GM19468 (cell line): ENCODE results near the gene PDGFRB.

Experiments used
- ATAC-seq: cut with Tn5 transposase; IDR thresholded peaks from one replicate; pipeline ENCODE4 v1.9.1; 2021; ENCODE audit warnings: mild to moderate bottlenecking, moderate library complexity, moderate number of reproducible peaks; ENCODE audit not compliant: unreplicated experiment; ENCODE audit errors: extremely low read depth

PDGFRB gene

DNA sequence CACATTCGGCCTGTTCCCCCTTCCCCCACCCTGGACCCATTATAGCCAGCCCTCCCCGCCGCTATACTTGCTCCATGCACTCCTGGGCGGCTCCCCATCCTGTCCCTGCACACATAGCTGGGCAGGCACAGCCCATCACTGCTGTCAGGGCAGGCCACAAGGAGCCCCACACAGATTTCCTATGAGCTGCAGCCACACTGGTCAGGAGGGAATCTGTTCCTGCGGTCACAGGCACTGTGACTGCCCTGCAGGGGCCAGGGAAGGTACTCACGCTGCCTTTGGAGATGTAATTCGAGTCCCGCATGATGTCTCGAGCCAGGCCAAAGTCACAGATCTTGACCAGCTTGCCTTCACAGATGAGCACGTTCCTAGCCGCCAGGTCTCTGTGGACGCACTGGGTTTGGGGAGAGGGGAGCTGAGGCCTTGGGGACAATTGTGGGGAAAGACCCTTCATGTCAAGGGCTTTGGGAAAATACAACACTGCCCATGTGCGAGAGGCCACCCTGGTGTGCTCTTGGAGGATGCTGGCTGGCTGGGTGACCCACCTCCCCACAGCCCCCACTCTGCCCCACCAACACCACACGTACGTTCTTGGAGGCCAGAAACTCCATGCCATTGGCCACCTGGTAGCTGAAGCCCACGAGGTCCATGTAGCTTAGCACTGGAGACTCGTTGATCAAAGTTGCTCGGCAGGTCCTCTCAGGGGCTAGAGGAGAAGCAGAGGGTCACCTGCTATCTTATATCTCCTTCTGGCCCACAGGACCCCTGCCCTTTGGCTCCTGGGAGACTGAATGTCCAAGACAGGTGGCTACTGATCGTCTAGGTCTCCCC, 34.8 kb downstream of the PDGFRB start:
- ATAC-seq, result no peak

DNA sequence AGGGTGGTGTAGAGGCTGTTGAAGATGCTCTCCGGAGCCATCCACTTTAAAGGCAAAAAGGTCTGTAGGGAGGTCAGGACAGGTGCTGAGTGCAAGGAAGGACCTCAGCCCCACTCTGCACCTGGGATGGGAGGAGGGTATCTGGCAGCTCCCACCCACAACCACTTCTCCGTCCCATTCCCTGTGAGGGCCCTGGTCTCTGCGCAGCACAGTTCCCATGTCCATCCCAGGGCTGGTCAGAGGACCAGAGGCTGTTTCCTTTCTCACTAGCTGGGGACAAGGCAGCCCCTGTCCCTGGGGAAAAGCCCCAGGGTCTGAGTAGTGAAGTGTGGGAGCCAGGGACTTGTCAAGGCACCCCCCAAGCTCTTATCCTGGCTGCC, 35.6 kb downstream of the PDGFRB start:
- no peak for ATAC-seq

DNA sequence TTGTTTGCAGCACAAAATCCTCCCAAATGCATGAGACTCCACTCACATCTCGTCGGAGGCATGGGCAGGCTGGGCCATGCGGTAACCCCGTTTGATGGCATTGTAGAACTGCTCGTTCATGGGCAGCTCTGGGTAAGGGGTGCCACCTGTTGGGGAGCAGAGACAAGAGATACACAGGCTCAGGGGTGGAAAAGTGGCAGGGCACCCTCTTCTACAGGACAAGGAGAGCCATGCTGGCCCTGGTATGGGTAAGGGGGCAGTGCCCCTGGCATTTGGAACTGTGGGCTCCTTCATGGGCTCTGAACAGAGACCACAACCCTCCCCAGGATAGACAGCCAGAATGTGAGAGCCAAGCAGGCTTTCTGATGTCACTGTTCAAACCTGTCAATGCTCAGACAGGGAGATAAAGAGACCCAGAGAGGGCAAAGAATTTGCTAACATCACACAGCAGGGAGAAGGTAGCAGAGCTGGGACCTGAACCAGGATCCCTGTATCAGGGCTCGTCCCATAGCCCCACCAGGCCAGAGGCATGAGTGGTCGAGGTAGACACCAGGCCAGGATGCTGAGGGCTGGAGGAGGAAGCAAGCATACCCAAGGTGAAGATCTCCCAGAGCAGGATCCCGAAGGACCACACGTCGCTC, 36.1 kb downstream of the PDGFRB start:
- no peak for ATAC-seq

DNA sequence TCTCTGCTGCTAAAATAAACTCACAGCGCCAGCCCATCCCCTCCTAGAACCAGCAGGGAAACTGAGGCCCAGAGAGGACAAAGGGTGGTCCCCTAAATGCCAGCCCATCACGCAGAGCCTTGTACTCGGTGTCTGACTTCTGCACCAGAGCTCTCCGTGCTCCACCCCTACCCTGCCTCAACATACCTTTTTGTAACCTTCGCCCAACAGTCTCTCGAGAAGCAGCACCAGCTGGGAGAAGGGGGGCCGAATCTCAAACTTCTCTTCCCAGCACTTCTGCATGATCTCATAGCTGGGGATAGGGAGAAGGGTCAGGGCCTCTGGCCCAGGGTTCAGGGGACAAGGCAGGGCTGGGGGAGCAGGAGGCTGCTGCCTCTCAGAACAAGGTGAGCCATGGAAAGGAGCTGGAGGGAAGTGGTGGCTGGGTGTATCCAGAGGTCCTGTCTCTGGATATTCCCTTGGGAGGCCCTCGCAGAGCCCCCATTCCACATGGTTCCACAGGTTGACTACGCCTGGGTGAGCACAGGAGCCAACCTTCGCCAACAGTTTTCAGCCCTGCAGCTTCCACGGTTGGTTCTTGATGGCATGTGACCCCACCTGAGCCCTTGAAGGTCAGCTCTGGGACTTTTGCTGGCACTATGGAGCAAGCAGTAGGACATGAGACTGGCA, 37.0 kb downstream of the PDGFRB start:
- ATAC-seq, result no peak

DNA sequence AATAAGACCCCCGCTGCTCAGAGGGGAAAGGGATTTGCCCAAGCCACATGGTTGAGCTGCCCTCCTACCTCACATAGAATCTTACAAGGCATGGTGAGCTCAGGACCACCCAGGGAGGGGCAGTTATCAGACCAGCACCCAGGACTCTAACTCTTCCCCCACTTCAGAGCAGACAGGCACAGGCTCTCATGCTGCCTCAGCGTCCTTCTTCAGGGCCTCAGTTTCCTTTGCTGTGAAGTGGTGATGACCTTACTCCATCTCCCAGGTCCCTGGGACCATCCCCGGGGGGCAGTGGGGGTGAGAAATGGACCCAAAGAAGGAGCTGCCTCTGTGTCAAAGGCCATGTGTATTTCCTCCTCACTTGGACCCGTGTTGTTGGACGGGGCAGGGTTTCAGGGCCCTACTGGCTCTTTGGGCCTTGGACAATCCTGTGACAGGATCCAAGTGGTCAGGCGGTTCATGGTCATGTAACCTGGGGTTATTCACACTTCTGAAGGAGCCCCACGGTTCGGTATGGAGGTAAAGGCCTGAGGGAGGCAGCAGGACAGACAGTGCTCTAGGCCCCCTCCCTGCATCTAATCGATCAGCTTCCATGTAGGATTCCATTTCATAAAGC, 37.6 kb downstream of the PDGFRB start:
- ATAC-seq, result no peak

DNA sequence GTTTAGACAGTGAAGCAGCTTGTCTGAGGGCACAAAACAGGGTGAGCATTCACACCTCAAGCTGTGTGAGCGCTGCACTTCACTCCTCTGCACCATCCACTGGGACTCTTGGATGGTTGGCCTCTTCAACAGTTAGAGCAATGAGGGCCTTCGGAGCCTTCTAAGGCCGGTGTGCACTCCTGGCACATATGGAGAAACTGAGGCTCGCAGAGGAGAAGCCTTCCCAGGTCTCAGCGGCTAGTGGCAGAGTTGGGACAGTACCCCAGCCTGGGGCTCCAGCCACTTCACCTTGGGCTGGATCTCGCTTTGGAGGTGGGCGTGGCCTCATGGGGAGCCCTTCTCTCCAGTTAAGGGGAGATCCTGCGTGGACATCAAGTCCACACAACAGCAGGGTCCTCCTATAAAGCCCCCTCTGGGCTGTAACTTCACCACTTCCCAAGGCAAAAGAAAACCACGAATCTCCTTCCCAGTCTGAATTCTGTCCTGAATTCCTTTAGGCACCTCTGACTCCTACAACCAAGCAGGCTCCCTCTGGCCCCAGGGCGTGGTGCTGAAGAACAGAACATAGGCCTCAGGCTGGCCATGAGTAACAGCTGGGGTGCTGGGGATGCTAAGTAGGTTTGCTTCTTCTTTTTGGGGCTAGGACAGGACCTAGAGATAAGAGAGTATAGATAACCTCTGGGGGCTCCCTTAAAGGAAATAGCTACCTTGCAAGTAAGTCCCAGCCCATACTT, 38.8 kb downstream of the PDGFRB start:
- no peak for ATAC-seq

DNA sequence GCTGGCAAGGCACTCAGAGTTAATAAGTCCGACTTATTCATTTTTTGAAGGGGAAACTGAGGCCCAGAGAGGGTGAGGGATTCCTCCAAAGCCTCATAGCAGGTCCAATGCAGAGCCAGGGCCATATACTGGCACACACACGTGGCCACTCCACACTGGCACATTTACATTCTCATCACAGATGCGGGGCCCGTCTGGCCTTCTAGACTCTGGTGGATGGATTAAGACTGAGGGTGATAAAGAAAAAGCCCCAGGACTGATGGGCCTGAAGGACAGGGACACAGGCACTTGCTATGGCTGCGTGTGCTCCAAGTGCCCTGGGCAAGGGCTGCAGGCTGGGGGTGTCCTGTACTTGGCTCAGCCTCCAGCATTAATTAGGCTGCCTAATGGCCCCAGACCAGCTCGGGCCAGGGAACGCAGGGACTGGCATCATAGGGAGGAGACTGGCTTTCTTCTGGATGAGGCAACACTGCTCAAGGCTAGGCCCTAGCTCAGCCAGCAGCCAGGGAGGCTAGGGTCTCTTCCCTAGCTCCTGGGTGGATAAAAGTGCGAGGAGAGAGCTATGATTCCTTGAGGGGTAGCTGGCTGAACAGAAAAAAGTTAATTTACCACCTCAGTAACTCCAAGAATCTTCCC, 40.8 kb downstream of the PDGFRB start:
- no peak for ATAC-seq

DNA sequence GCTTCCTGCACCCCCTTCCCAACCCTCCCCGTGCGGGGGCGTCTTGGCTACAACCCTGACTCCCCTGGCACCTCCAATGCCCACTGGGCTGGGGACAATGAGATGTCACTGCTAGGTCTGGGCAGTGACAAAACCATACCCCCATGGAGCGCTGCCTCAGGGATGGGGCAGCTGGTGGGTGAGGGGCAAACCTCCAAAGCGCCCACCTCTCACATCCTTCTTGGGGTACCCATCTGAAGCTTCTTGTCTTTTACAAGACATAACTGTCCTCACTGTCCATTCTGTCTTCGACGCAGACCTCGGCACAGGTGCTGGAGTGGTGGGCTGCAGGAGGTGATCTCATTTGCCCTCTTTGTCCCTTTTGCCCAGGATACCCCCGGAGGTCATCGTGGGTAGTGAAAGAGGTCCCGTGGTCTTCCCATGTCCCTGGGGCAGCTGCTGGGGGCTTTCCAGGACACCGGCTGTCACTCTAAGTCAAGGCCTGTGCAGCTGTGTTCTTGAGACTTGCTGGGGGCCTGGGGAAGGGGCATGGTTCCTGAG, 41.5 kb downstream of the PDGFRB start:
- ATAC-seq, result no peak

DNA sequence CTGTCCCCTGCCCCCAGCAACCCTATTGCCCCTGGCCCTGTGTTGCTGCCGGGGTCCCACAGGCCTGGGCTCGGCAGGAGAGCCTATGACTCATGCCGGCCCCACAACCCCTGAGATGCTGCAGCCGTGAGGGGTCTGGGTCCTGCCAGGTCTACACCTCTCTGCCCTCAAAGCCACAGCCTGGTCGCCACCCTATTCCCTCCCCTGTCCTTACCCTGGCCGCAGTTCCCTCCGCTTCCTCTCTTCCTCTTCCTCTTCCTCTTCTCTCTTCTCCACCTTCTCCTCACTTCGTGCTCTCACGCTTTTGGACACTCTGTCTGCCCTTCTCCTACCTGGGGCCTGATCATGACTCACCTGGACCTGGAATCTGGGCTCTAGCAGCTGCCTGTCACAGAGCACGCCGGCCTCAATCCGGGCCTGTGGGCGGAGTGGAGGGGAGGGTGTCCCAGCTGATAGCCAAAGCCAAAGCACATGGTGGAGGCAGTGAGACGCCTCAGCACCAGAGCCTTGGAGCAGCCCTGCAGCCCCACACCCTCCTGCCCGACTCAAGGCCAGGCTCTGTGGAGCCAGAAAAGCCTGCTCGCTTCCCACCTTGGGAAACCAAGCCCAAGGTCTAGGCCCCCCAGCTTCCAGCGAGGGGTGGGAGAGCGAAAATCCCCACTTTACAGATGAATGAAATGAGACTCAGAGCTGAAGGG, 42.4 kb downstream of the PDGFRB start:
- no peak for ATAC-seq

DNA sequence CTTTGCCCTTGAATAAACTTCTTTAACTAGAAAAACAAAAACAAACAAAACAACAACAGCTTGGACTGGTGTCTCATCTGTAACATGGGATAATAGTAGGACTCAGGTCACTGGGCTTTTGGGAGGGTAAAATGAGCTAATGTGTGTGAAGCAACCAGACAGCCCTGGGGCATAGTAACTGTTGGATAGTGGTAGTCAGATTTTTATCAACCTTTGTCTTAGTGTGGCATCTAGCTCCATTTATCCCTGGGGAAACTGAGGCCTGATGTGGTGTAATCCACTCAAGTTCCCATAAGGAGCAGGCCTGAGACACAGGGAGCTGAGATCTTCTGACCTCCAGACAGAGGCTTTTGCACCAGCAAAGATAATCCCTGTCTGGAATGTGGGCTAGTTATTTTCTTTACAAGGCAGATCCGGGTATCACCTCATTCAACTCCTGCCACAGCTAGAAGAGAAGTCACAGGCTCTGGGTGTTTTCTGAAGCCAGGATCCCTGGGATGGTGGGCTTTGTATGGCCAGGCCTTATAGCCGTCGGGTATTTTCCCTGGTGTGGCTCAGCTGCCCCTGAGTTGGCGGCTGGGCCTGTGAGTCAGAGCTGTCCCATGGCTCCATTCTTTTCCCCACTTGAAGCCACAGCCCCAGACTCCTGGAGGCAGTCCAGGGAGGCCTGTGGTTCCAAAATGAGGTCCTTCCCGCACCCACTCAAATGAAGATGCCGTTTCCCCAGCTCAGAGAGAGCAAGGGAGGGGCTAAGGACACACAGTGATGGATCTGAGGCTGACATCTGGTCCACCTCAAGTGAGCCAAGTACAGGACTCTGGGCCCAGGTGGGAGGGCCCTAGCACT, 43.2 kb downstream of the PDGFRB start:
- ATAC-seq, result no peak

DNA sequence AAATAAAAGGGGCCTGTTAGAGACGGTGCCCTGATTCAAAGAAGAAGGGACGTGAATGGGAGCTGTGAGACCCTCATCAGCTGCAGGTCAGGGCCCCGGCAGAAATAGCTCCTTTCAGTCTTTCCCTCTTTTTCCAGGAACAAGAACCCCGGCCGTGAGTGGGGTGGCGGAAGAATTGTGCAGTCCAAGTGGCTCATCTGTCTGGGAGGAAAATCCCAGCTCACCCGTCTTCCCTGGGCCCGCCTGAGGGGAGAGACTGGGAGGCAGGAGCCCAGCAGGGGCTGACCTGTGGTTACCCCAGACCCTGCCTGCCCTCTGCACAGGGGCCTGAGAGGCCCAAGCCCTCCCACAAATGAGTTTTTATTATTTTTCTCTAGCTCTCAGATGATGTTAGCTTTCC, 44.5 kb downstream of the PDGFRB start:
- no peak for ATAC-seq

DNA sequence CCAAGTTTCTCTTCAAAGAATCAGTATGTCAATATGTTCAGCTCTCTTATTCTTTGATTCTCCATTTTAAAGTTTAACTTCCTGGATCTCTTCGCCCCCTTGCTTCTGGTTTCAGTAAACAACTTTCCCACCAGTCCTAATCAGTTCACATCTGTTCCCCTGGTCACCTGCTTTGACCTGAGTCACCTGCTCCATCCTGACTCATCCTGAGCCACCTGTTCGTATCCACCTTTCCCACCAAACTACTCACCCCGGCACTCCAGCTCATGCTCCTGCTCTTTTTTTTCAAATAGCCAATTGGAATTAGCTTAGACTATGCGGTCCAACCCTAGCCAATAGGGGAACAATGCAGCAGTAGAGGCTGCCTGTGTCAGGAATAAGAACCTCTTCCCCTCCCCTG, 45.7 kb downstream of the PDGFRB start:
- ATAC-seq, result no peak

DNA sequence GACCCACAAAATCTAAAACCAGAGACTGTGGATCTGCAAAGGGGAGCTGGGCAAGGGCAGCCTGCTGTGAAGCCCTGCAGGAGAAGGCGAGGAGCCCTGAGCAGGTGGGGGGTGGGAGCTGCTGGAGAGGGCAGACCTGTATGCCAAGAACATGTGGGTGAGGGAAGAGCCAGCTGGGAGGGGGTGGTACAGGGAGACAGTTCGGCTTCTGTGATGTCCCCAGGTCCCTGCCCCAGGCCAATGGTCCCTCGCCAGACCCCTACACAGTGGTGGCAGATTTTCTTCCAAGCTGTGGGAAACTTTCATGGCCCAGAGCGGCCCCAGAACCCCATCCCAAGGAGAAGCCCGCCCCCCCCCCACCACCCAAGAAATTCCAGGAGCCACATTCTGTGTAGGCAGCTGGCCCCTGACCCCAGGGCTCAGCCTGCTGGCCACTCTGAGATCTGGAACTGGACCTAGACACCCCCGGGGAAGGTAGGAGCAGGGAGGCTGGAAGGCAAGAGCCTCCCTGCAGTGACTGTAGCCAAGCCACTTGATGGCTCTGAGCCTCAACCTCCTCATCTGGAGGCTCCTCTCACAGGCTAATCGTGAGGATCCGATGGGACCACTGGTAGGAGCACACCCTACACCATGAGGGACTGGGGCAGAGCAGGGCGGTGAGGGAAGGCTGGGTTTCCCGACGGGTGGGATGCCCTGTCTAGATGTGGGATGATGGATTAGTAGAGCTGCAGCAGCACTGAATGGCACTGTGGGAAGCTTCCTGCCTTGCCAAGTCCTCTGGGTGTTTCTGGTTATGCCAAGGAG, 46.7 kb downstream of the PDGFRB start:
- no peak for ATAC-seq

DNA sequence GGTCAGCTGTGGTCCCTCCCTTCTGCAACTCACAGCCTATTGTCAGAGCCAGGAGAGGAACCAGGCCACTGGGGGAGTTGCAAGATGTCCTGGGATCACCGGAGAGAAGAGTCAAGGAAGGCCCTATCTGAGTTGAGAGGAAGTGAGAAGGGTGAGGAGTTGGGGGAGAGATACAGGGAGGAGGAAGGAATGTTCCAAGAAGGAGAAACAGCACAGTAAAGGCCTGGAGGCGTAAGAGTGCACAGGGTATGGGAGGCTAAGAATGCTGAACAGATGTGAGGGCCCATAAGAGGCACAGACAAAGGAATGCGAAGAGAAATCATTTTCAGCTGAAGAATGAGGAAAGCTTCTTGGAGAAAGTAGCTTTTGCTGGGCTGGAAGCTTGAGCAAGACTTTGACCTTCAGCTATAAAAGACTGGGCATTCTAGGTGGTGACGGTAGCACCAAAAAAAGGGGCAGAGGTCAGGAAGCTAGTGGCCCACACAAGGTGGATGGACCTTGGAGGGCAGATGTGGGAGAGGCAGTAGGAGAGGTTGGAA, 47.7 kb downstream of the PDGFRB start:
- ATAC-seq, result no peak

DNA sequence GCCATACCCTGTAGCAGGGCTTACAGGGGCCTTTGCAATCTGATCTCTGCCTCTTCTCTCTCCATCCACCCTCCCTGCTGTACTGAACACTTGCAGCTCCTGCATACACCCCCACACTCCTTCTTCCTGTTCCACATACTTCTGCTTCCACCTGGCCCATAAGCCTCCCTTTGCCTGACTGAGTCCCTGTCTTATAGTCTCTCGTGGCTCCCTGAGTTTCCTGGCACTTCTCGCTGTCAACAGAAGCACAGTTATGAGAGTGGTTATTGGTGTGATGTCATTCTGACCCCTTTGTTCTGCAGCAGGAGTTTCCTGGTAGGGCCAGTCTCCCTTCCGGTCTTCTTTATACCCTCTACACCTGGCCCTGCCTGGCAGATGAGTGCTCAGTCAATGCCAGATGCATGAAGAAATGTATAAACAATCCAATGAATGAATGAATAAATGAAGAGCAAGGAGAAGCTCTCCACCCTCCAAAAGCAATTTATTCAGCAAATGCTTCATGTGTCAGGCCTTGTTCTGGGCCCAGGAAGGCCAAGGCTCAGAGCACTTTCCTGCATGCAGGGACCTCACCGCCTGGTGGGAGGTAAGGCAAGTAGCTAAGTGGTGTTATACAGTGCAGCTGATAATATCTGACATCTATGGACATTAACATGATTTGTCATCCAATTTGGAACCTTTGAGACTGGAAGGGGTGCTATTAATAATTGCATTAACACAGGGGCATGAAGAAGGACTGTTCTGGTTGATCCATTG, 48.8 kb downstream of the PDGFRB start:
- ATAC-seq, result no peak

DNA sequence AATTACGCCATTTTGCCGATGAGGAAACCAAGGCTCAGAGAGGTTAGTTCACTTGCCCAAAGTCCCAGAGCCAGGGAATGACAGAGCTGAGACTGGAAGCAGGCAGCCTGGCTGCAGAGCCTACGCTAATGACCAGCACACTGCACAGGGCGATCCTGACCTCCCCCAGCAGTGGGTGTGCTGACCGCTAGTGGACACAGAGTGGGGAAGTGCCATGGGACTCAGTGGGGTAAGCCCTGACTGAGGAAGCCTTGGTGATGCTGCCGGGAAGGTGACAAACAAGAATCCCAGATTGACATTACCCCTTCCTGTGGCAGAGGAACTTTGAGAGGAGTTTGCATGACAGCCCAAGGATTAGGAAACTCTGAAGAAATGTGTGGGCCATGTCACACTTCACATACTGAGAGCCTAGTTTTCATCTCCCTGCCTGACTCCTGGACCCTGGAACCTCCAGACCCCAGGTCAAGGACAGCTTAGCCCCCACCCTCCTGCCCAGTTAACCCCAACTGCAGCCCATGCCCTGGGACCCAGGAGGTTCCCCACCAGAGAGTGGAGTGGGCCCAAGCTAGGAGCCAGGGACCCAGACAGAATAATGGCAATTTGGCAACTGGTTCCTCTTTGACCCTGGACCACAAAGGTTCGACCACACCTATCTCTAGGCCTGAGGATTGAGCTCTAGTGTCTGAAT, 49.6 kb downstream of the PDGFRB start:
- no peak for ATAC-seq
